Endothelial cell of umbilical vein (primary cell): ENCODE measurements around the gene KREMEN1. TPM values are rescaled to one million over a fixed set of nuclear protein-coding genes. Genes with fewer than 3 reads are reported as not detected.

ENCODE experiments used
- BruUV-seq: library from RNA; stranded (reverse); fragments of 400-500 nt; replicated peaks from 2 replicates; lab custom pipeline; 2021; lab: Mats Ljungman, UMichigan
- CTCF ChIA-PET: fragments of 300-600, 350-600 bp; sonication (Branson Sonifier 250); formaldehyde crosslinking; loops from one replicate; lab custom pipeline; 2021; ENCODE audit warnings: antibody characterized with exemption, inconsistent platforms; lab: Charles Lee
- POLR2A ChIA-PET: fragments of 300-600, 350-600 bp; sonication (Branson Sonifier 250); formaldehyde crosslinking; loops from one replicate; lab custom pipeline; 2021; ENCODE audit warnings: antibody characterized with exemption, inconsistent platforms; lab: Charles Lee
- DNase-seq: peaks from one replicate; pipeline ENCODE4 v3.0.0-alpha.2; 2011; ENCODE audit warnings: low read depth, low spot score
- FAIRE-seq: peaks from 2 replicates; lab custom pipeline; 2011; peaks lifted over from hg19 to GRCh38; lab: Jason Lieb, UNC
- H2AFZ ChIP-seq: 2 replicates; pipeline ENCODE4 v1.6.0; 2012; ENCODE audit warnings: low read depth, low read length, control low read depth, inconsistent platforms
- H3K27ac ChIP-seq: 2 replicates; pipeline ENCODE4 v1.5.1; 2011; ENCODE audit warnings: low read depth, mild to moderate bottlenecking, control low read depth, low read length, moderate library complexity; ENCODE audit not compliant: insufficient read depth
- H3K27me3 ChIP-seq, 2 experiments: 2 replicates each; pipeline versions ENCODE4 v1.6.0 to v1.6.1; 2011; ENCODE audit warnings: low read length in 2 of 2, mixed read lengths in 1 of 2; ENCODE audit not compliant: control insufficient read depth in 2 of 2, insufficient read depth in 2 of 2
- H3K36me3 ChIP-seq, 2 experiments: 2 replicates in 1 of 2; 3 replicates in 1 of 2; pipeline ENCODE4 v1.5.1; 2011; ENCODE audit warnings: low read length in 2 of 2, mild to moderate bottlenecking in 1 of 2, moderate library complexity in 1 of 2; ENCODE audit not compliant: control insufficient read depth in 2 of 2, insufficient read depth in 2 of 2; ENCODE audit errors: extremely low read depth in 1 of 2
- H3K4me1 ChIP-seq: 3 replicates; pipeline ENCODE4 v1.5.1; 2011; ENCODE audit warnings: mild to moderate bottlenecking, low read length; ENCODE audit not compliant: control insufficient read depth, insufficient read depth; ENCODE audit errors: extremely low read depth
- H3K4me2 ChIP-seq: 2 replicates; pipeline ENCODE4 v1.6.1; 2011; ENCODE audit warnings: low read length, control low read depth, mixed read lengths; ENCODE audit not compliant: insufficient read depth
- H3K4me3 ChIP-seq, 3 experiments: fragments of 200-600 bp in 1 of 3; sonication (generic), shearing (Covaris generic) in 1 of 3; replicated peaks in 1 of 3; 2 replicates each; pipeline ENCODE4 v1.5.1; 2011 to 2016; ENCODE audit warnings: control low read depth in 3 of 3, low read length in 3 of 3, mild to moderate bottlenecking in 2 of 3, inconsistent platforms in 1 of 3, low read depth in 1 of 3, moderate library complexity in 1 of 3; ENCODE audit not compliant: insufficient read depth in 1 of 3
- H3K79me2 ChIP-seq: 2 replicates; pipeline ENCODE4 v1.6.0; 2012; ENCODE audit warnings: low read length, inconsistent platforms; ENCODE audit not compliant: control insufficient read depth, insufficient read depth
- H3K9ac ChIP-seq: replicated peaks from 2 replicates; pipeline ENCODE3; 2011; ENCODE audit warnings: low read length, control low read depth; ENCODE audit not compliant: insufficient read depth; ENCODE audit errors: extremely low read depth
- H3K9me1 ChIP-seq: replicated peaks from 3 replicates; pipeline ENCODE4 v1.6.0; 2011; ENCODE audit warnings: mild to moderate bottlenecking, low read length; ENCODE audit not compliant: control insufficient read depth, insufficient read depth; ENCODE audit errors: extremely low read depth
- H3K9me3 ChIP-seq: replicated peaks from 2 replicates; pipeline ENCODE4 v1.5.1; 2012; ENCODE audit warnings: low read length, inconsistent platforms; ENCODE audit not compliant: control insufficient read depth, insufficient read depth
- H4K20me1 ChIP-seq: replicated peaks from 2 replicates; pipeline ENCODE3; 2011; ENCODE audit warnings: mild to moderate bottlenecking, low read length; ENCODE audit not compliant: control insufficient read depth, insufficient read depth; ENCODE audit errors: extremely low read depth
- CTCF ChIP-seq, 2 donors: IDR thresholded peaks; 1 replicate in 1 of 2; 2 replicates in 1 of 2; pipeline ENCODE4 v1.5.1; 2011; ENCODE audit warnings: low read length in 2 of 2, mild to moderate bottlenecking in 2 of 2, moderate library complexity in 2 of 2, control low read depth in 1 of 2, inconsistent platforms in 1 of 2, low read depth in 1 of 2; ENCODE audit not compliant: insufficient read depth in 1 of 2; ENCODE audit errors: extremely low read depth in 1 of 2
- EZH2 ChIP-seq: IDR thresholded peaks from 2 replicates; pipeline ENCODE4 v1.6.1; 2012; ENCODE audit warnings: borderline replicate concordance, low read depth, mild to moderate bottlenecking, moderate library complexity, low read length, inconsistent platforms; ENCODE audit not compliant: severe bottlenecking
- FOS ChIP-seq: IDR thresholded peaks from 2 replicates; pipeline ENCODE4 v1.6.1; 2011; ENCODE audit warnings: mild to moderate bottlenecking, low read length, moderate library complexity, borderline replicate concordance; ENCODE audit not compliant: insufficient read depth
- GATA2 ChIP-seq: IDR thresholded peaks from 2 replicates; pipeline ENCODE4 v1.7.0; 2011; ENCODE audit warnings: low read depth, mild to moderate bottlenecking, moderate library complexity, mixed read lengths, low read length; ENCODE audit not compliant: insufficient read length, insufficient read depth
- JUN ChIP-seq: IDR thresholded peaks from 2 replicates; pipeline ENCODE4 v1.6.1; 2011; ENCODE audit warnings: borderline replicate concordance, low read depth; ENCODE audit not compliant: insufficient read length, insufficient read depth
- MAX ChIP-seq: IDR thresholded peaks from 2 replicates; pipeline ENCODE4 v1.6.1; 2011; ENCODE audit not compliant: insufficient read depth, insufficient read length
- MYC ChIP-seq: IDR thresholded peaks from one replicate; pipeline ENCODE4 v1.6.1; 2011; ENCODE audit warnings: mild to moderate bottlenecking, low read depth, low read length
- POLR2A ChIP-seq: IDR thresholded peaks from 2 replicates; pipeline ENCODE4 v1.6.1; 2012; ENCODE audit warnings: low read depth, mild to moderate bottlenecking, control low read depth, low read length
- POLR2AphosphoS5 ChIP-seq: IDR thresholded peaks from 2 replicates; pipeline ENCODE4 v1.6.1; 2012; ENCODE audit warnings: low read depth, mild to moderate bottlenecking, control low read depth, low read length, moderate library complexity; ENCODE audit not compliant: insufficient read depth
- dilution Hi-C: fragments of 300-500 bp; cut with MboI; formaldehyde crosslinking; loops from one replicate; pipeline ENCODE4 v1.15.0; 2019; ENCODE audit warnings: low sequenced_read_pairs; ENCODE audit not compliant: extremely low pct_ligation_motif_present
- intact Hi-C: fragments of 100-400 bp; cut with micrococcal nuclease; formaldehyde crosslinking; loops from one replicate; pipeline ENCODE4 v1.10.0; 2022
- polyA plus RNA-seq, 4 experiments: library from polyadenylated mRNA; depleted of rRNA in 3 of 4; stranded (reverse) in 3 of 4; unstranded in 1 of 4; fragments of >200 nt; gene quantifications; 2 replicates each; pipeline versions ENCODE4 v1.2.1 to v1.2.3, GENCODE V29; 2011 to 2012; ENCODE audit warnings: missing spikeins in 1 of 4
- total RNA-seq: library from RNA; stranded (reverse); gene quantifications from 2 replicates; pipeline ENCODE4 v1.2.3, GENCODE V29; 2021

KREMEN1 gene
- total and polyA plus RNA-seq, 2 donors (not counting 3 experiments of a cell fraction or from before 2014, with no cell fraction given) = 0.58 to 1.1 TPM

GRCh38 chr22:29150701-29151100 is 77.9 kb downstream of the KREMEN1 start:
- dilution Hi-C loops (no loop called here), intact Hi-C loops (no loop called here)
- FAIRE-seq = no peak
- H3K4me3 ChIP-seq = no peak overlapping the region
- H2AFZ ChIP-seq = no peak overlapping the region
- ChIA-PET POLR2A (no interaction called here), CTCF (no interaction called here)
- TF ChIP-seq CTCF (IDR thresholded peaks at IDR 0.05; ENCODE audit: extremely low read depth in 1 of 2, insufficient read depth in 1 of 2, low read depth in 1 of 2, low read length in 2 of 2) (no peak), MAX (no peak), EZH2 (no peak), MYC (no peak), POLR2A (no peak), POLR2AphosphoS5 (no peak), GATA2 (no peak), FOS (no peak), JUN (no peak)
- no peaks in the 10 kb centered on the region for H3K9me3 ChIP-seq
- no peaks in the 10 kb centered on the region for H3K4me1 ChIP-seq
- H3K79me2 ChIP-seq = no peaks in the 10 kb centered on the region
- no peak for DNase-seq
- BruUV-seq = no TSS peak
- no peak overlapping the region for H3K9ac ChIP-seq
- H3K9me1 ChIP-seq = no peaks in the 10 kb centered on the region
- no peaks in the 10 kb centered on the region for H4K20me1 ChIP-seq
- peaks cover 0 to 14% of the 10 kb centered on the region in 2 experiments for H3K27me3 ChIP-seq
- no peaks in the 10 kb centered on the region for H3K36me3 ChIP-seq
- H3K27ac ChIP-seq = no peak overlapping the region
- H3K4me2 ChIP-seq = no peak overlapping the region
